ENCODE measurements around the gene ALG13. TPM values are rescaled to one million over a fixed set of nuclear protein-coding genes. Genes with fewer than 3 reads are reported as not detected.
"Not testable (repeated sequence)": the region's sequence is repeated elsewhere in the genome, so short reads cannot be mapped to it uniquely, and the experiment has no call there.

Gene ALG13
- 10 to 100 TPM; 56.5 to 60.4 (median 57.9) TPM for total RNA-seq

- peak; percentile 92 for ATAC-seq
- H3K27me3 Mint-ChIP-seq (ENCODE audit: low read depth) = no peaks in the 10 kb centered on the region
- peaks cover 30% of the 10 kb centered on the region for H3K4me1 Mint-ChIP-seq (ENCODE audit: low read depth)
- H3K9me3 Mint-ChIP-seq = no peaks in the 10 kb centered on the region
- DNase-seq = peak; percentile 86
- H3K4me3 Mint-ChIP-seq = peak within 1 kb of the TSS; percentile 89
- H3K36me3 Mint-ChIP-seq (ENCODE audit: insufficient read depth) = peaks cover 19% of the 10 kb centered on the region
These were observed at the start of gene ALG13 for GRCh38 chrX:111680988-111681779. TSS of gene ALG13 (plus strand) at chrX:111681170. CDS start at chrX:111681219, 49 bp downstream.

DNA sequence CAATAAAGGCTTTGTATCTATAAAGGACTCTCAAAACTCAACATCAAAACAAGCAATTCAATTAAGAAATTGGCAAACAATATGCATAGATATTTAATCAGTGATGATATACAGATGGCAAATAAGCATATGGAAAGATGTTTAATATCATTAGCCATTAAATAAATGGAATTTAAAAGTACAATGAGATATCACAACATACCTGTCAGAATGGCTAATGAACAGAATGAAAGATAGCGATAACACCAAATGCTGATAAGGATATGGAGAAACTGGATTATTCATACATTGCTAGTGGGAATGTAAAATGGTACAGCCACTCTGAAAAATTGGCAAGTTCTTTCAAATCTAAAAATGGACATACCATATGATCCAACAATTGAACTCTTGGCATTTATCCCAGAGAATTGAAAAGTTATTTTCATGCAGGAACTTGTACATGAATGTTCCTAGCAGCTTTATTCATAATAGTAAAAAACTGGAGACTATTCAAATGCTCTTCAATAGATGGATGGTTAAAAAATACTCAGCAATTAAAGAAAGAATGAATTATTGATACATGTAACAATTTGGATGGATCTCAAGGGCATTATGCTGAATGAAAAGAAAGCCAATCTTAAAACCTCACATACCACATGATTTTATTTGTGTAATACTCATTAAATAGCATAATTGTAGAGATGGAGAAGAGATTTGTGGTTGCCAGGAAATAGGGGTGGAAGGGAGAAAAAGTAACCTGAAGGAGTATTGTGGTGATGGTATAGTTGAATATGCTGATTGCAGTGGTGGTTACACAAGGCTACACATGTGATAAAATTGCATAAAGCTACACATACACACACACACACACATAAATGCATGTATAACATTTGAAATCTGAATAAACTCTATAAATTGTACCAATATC, 45.9 kb upstream of the ALG13 start:
- no peaks in the 10 kb centered on the region for H3K4me1 Mint-ChIP-seq (ENCODE audit: low read depth)
- DNase-seq (no peak), ATAC-seq (no peak)
- no peaks in the 10 kb centered on the region for H3K27me3 Mint-ChIP-seq (ENCODE audit: low read depth)
- no peaks in the 10 kb centered on the region for H3K36me3 Mint-ChIP-seq (ENCODE audit: insufficient read depth)
- H3K9me3 Mint-ChIP-seq = no peaks in the 10 kb centered on the region
- no peak overlapping the region for H3K4me3 Mint-ChIP-seq

GRCh38 chrX:111641969-111642368, 39.0 kb upstream of the ALG13 start:
- ATAC-seq (no peak), DNase-seq (no peak)
- Mint-ChIP-seq H3K4me1 (ENCODE audit: low read depth) (no peaks in the 10 kb centered on the region), H3K27me3 (ENCODE audit: low read depth) (no peaks in the 10 kb centered on the region), H3K4me3 (no peak overlapping the region), H3K36me3 (ENCODE audit: insufficient read depth) (no peaks in the 10 kb centered on the region), H3K9me3 (no peaks in the 10 kb centered on the region)

GRCh38 chrX:111645165-111645564, 35.8 kb upstream of the ALG13 start:
- not testable (repeated sequence) for ATAC-seq; H3K36me3 Mint-ChIP-seq (ENCODE audit: insufficient read depth); H3K9me3 Mint-ChIP-seq; H3K4me3 Mint-ChIP-seq; DNase-seq; H3K4me1 Mint-ChIP-seq (ENCODE audit: low read depth); H3K27me3 Mint-ChIP-seq (ENCODE audit: low read depth)

DNA sequence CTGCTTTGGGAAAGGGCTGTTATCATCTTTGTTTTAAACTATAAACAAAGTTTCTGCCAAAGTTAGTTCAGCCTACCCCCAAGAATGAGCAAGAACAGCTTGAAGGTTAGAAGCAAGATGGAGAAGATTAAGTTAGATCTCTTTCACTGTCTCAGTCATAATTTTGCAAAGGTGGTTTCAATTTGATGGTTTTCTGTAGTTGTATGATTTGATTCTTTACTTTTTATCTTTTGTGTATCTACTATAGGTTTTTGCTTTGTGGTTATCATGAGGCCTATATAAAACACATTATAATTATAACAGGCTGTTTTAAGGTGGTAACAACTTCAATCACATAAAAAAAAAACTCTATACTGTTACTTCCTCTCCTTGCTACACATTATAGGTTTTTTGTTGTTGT, 35.4 kb upstream of the ALG13 start:
- Mint-ChIP-seq H3K9me3 (no peaks in the 10 kb centered on the region), H3K36me3 (ENCODE audit: insufficient read depth) (no peaks in the 10 kb centered on the region), H3K27me3 (ENCODE audit: low read depth) (no peaks in the 10 kb centered on the region), H3K4me1 (ENCODE audit: low read depth) (no peaks in the 10 kb centered on the region), H3K4me3 (no peak overlapping the region)
- ATAC-seq (no peak), DNase-seq (no peak)

- Mint-ChIP-seq H3K4me3 (no peak overlapping the region), H3K36me3 (ENCODE audit: insufficient read depth) (no peaks in the 10 kb centered on the region), H3K4me1 (ENCODE audit: low read depth) (no peaks in the 10 kb centered on the region), H3K9me3 (no peaks in the 10 kb centered on the region), H3K27me3 (ENCODE audit: low read depth) (no peaks in the 10 kb centered on the region)
- ATAC-seq (no peak), DNase-seq (no peak)
These were observed 34.5 kb upstream of the ALG13 start for GRCh38 chrX:111646515-111646914.

- H3K4me3 Mint-ChIP-seq = no peak overlapping the region
- no peaks in the 10 kb centered on the region for H3K27me3 Mint-ChIP-seq (ENCODE audit: low read depth)
- no peaks in the 10 kb centered on the region for H3K4me1 Mint-ChIP-seq (ENCODE audit: low read depth)
- no peak for DNase-seq
- no peaks in the 10 kb centered on the region for H3K36me3 Mint-ChIP-seq (ENCODE audit: insufficient read depth)
- ATAC-seq = no peak
- no peaks in the 10 kb centered on the region for H3K9me3 Mint-ChIP-seq
These were observed 32.2 kb upstream of the ALG13 start for GRCh38 chrX:111648802-111649201.

DNA sequence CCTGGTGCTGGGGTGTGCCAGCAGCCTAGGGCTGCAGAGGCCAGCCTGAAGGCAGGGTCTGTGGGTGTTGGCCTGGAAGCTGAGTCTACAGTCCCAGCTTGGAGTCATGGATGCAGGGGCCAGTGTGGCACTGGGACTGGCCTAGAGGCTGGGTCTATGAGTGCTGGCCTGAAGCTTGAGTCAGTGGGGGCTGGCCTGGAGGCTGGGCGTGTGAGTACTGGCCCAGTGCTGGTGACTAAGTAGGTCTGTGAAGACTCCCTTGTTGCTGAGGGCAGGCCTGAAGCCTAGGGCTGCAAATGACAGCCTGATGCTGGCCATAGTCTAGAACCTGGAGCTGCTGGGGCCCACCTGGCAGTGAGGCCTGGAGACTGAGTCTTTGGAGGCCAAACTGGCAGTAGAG, 31.3 kb upstream of the ALG13 start:
- no peak for DNase-seq
- Mint-ChIP-seq H3K36me3 (ENCODE audit: insufficient read depth) (no peaks in the 10 kb centered on the region), H3K4me1 (ENCODE audit: low read depth) (no peaks in the 10 kb centered on the region), H3K27me3 (ENCODE audit: low read depth) (no peaks in the 10 kb centered on the region), H3K4me3 (no peak overlapping the region), H3K9me3 (no peaks in the 10 kb centered on the region)
- no peak for ATAC-seq

DNA sequence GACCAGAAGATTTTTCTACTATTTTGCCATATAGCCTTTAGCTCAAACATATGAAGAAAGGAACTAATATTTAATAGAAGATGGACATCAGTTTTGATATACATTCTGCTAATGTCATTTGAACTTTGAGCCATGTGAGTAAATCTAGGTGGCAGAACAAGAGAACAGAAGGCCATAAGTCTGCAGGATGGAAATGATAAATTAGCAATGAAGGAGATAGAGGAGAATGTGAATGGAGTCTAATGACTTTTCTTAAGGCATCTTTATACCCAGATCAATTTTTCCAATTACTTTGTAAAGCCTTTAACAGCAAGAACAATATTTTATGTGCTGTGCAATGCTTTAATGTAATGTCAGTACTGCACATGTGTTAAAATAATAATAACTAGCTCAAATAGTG, 30.1 kb upstream of the ALG13 start:
- Mint-ChIP-seq H3K9me3 (no peaks in the 10 kb centered on the region), H3K4me1 (ENCODE audit: low read depth) (no peaks in the 10 kb centered on the region), H3K27me3 (ENCODE audit: low read depth) (no peaks in the 10 kb centered on the region), H3K36me3 (ENCODE audit: insufficient read depth) (no peaks in the 10 kb centered on the region), H3K4me3 (no peak overlapping the region)
- ATAC-seq (no peak), DNase-seq (no peak)

- no peaks in the 10 kb centered on the region for H3K27me3 Mint-ChIP-seq (ENCODE audit: low read depth)
- H3K4me3 Mint-ChIP-seq = no peak overlapping the region
- no peaks in the 10 kb centered on the region for H3K4me1 Mint-ChIP-seq (ENCODE audit: low read depth)
- DNase-seq = no peak
- no peak for ATAC-seq
- H3K36me3 Mint-ChIP-seq (ENCODE audit: insufficient read depth) = no peaks in the 10 kb centered on the region
- no peaks in the 10 kb centered on the region for H3K9me3 Mint-ChIP-seq
These were observed 28.3 kb upstream of the ALG13 start for GRCh38 chrX:111652719-111653118.

- H3K27me3 Mint-ChIP-seq (ENCODE audit: low read depth) = no peaks in the 10 kb centered on the region
- DNase-seq (no peak), ATAC-seq (no peak)
- no peaks in the 10 kb centered on the region for H3K9me3 Mint-ChIP-seq
- no peaks in the 10 kb centered on the region for H3K4me1 Mint-ChIP-seq (ENCODE audit: low read depth)
- H3K36me3 Mint-ChIP-seq (ENCODE audit: insufficient read depth) = no peaks in the 10 kb centered on the region
- no peak overlapping the region for H3K4me3 Mint-ChIP-seq
These were observed 19.7 kb upstream of the ALG13 start for GRCh38 chrX:111661241-111661640.

GRCh38 chrX:111662292-111662691, 18.7 kb upstream of the ALG13 start:
- no peak for ATAC-seq
- Mint-ChIP-seq H3K4me1 (ENCODE audit: low read depth) (no peaks in the 10 kb centered on the region), H3K27me3 (ENCODE audit: low read depth) (no peaks in the 10 kb centered on the region), H3K9me3 (no peaks in the 10 kb centered on the region), H3K36me3 (ENCODE audit: insufficient read depth) (no peaks in the 10 kb centered on the region), H3K4me3 (no peak overlapping the region)
- no peak for DNase-seq

- H3K9me3 Mint-ChIP-seq = no peaks in the 10 kb centered on the region
- H3K4me3 Mint-ChIP-seq = no peak overlapping the region
- DNase-seq (no peak), ATAC-seq (no peak)
- H3K4me1 Mint-ChIP-seq (ENCODE audit: low read depth) = no peaks in the 10 kb centered on the region
- H3K27me3 Mint-ChIP-seq (ENCODE audit: low read depth) = no peaks in the 10 kb centered on the region
- H3K36me3 Mint-ChIP-seq (ENCODE audit: insufficient read depth) = no peaks in the 10 kb centered on the region
These were observed 9.3 kb upstream of the ALG13 start for GRCh38 chrX:111671668-111672067.

GRCh38 chrX:111687305-111687704, 6.3 kb downstream of the ALG13 start:
- ATAC-seq = no peak
- Mint-ChIP-seq H3K4me3 (no peak overlapping the region), H3K36me3 (ENCODE audit: insufficient read depth) (peaks cover 32% of the 10 kb centered on the region), H3K9me3 (no peaks in the 10 kb centered on the region), H3K4me1 (ENCODE audit: low read depth) (peaks cover 31% of the 10 kb centered on the region), H3K27me3 (ENCODE audit: low read depth) (no peaks in the 10 kb centered on the region)
- no peak for DNase-seq
